BLaER1 treated with 17β-estradiol and CSF1 and Interleukin-3, amounts not matched to agents 10 nM and 100 nM (cell line): ENCODE measurements around the gene TMEM212.

Experiments used
- H3K27ac ChIP-seq, 11 experiments: shearing (Covaris generic); formaldehyde crosslinking; 2 replicates each; pipeline ENCODE4 v1.8.1; 2022
- H3K27me3 ChIP-seq, 11 experiments: shearing (Covaris generic); formaldehyde crosslinking; 2 replicates each; pipeline ENCODE4 v1.8.1; 2022
- H3K36me3 ChIP-seq, 11 experiments: shearing (Covaris generic); formaldehyde crosslinking; 2 replicates each; pipeline ENCODE4 v1.8.1; 2022
- H3K4me1 ChIP-seq, 10 experiments: shearing (Covaris generic); formaldehyde crosslinking; 2 replicates each; pipeline ENCODE4 v1.8.1; 2022
- H3K4me2 ChIP-seq, 11 experiments: shearing (Covaris generic); formaldehyde crosslinking; 2 replicates each; pipeline ENCODE4 v1.8.1; 2022
- H3K4me3 ChIP-seq, 10 experiments: shearing (Covaris generic); formaldehyde crosslinking; 2 replicates each; pipeline ENCODE4 v1.8.1; 2022
- H3K9ac ChIP-seq, 11 experiments: shearing (Covaris generic); formaldehyde crosslinking; 2 replicates each; pipeline ENCODE4 v1.8.1; 2022
- H3K9me3 ChIP-seq, 11 experiments: shearing (Covaris generic); formaldehyde crosslinking; replicated peaks in 1 of 11; 2 replicates each; pipeline ENCODE4 v1.8.1; 2022
- H4K20me1 ChIP-seq, 11 experiments: shearing (Covaris generic); formaldehyde crosslinking; 2 replicates each; pipeline ENCODE4 v1.8.1; 2022
- Cebpa-rat ChIP-seq, 11 experiments: shearing (Covaris generic); IDR thresholded peaks; 2 replicates each; pipeline ENCODE4 v1.8.1; 2022

The TMEM212 gene

DNA sequence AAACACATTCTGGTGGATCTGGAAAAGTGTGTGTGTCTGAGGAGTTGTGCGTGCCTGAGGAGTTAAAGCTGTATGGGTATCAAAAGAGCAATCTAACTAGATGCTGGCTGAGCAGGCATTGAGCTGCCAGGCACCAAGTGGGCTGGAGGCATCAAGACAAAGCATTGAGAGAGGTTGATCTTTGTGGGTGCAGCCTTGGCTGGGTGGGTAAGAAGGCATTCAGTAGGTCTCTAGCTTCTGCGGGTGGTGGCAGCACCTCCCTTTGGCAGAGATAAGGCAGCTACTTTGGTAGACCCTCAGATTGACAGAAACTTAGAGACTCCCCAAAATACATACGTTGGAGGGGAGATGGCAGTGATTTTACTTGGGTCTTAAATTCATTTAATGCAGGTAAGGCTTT lies 15.8 kb upstream of the TMEM212 start:
- Histone ChIP-seq H3K4me3 (no peak overlapping the region), H3K9ac (no peak overlapping the region), H3K27ac (no peak overlapping the region), H4K20me1 (no peaks in the 10 kb centered on the region), H3K27me3 (no peaks in the 10 kb centered on the region), H3K4me2 (peak overlapping the region in 3 of 11 experiments; percentile 21 to 35 (median 23); a peak in 5 of 22 replicates), H3K9me3 (no peaks in the 10 kb centered on the region), H3K36me3 (no peaks in the 10 kb centered on the region), H3K4me1 (peaks cover 15 to 26% (median 18%) of the 10 kb centered on the region in 10 experiments)
- TF ChIP-seq Cebpa-rat (IDR thresholded peaks at IDR 0.05) = no peak

DNA sequence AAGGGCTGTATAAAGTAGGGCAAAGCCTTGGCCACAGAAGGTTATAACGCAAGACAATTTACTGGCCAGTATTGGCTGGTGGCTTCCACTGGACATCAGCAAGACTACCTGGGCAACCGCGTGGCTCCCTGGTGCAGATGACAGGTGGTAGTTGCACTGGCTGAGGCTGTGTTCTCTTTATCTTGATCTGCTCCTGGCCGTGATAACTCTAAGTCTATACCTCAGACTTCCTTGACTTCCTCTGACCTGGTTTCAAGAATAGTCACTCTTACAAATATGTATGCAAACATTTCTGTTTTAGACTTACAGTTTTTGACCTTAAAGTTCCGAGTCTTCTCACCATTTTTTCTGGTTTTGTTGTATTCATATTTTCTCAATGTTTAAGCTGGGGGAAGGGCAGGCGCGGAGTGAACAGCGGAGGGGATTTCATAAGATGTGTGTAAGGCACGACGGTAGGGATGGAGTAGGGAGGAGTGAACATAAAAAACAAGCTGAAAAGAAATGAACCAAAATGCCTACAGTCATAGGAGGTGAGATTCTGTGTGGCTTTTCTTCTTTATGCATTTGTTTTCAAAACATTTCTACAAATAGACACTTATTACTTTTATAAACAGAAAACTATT lies 15.2 kb upstream of the TMEM212 start:
- no peak overlapping the region for H3K9ac ChIP-seq
- no peak for TF ChIP-seq Cebpa-rat (IDR thresholded peaks at IDR 0.05)

DNA sequence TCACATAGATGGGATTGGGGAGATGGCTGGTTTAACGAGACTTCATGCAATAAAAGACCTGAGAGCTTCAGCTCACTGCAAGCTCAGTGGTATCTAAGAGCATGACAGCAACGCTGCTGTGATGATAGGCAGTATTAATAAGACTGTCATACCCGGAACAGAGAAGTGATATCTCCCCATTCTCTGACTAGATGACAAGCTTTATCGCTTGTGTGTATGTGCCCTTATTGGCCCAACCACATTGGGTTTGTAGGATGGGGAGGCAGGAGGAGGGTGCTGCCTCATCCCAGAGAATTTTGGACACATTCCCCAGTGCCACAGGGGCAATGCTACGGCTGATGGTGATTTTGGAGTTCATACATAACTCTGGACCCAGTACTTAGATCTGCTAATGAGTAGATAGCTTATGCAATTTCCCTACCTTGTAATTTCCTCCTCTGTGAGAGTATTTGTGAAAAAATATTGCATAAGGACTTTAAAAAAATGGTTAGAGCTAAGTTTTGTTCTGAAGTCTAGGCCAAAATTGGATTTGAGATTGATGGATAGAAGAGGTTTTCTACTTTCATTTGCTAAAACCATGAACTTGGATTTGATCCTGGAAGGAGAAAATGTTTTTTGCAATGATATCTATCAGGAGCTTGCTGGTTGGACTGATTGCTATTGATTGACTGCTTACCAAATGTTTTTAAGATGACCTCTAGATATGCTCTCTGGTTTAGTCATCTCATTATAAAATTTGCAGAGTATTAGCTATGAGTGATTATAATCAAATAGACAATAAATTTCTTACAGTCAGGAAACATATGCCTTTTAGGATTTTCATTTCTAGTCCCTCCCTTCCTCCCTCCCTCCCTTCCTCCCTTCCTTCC lies 14.0 kb upstream of the TMEM212 start:
- Histone ChIP-seq H3K27ac (no peak overlapping the region), H3K4me1 (peaks cover 16 to 29% (median 24%) of the 10 kb centered on the region in 10 experiments)

More for the DNA sequence above, 15.2 kb upstream of the TMEM212 start:
- Histone ChIP-seq H3K9me3 (no peaks in the 10 kb centered on the region), H3K4me1 (peaks cover 15 to 26% (median 18%) of the 10 kb centered on the region in 10 experiments), H3K27me3 (no peaks in the 10 kb centered on the region), H3K4me2 (peak overlapping the region in 3 of 11 experiments; percentile 21 to 35 (median 23); a peak in 5 of 22 replicates), H3K4me3 (no peak overlapping the region), H3K27ac (no peak overlapping the region), H3K36me3 (no peaks in the 10 kb centered on the region), H4K20me1 (no peaks in the 10 kb centered on the region)

DNA sequence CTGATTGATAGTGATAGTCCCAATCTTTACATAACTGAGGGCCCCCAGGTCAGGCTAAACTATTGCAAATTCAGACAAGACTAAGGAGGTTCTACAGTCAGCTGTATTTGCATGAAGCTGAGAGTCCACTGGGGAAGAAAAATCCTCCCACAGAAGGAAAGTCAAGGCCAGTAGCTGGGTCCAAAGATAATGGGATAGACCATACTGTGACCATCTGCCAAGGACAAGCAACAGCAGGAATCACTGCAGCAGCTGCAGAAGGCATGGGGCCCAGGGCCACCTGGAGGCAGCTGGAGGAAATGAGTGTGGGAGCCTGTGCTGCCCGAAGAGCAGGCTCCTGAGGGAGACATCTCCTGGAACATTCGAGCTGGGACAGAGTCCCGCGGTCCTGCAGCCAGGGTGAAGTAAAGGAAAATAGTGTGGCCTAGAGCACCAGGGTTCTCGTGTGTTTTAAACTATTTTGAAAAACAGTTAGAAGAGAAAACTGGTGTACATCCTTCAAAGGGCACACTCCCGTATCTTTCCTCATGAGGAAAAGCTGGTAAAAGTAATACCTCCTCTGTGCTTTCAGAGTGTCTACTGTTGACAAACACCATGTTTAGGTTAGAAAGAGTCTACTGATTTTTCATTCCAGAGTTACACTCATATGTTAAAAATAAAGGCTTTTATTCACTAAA lies 13.2 kb upstream of the TMEM212 start:
- H3K9me3 ChIP-seq = no peaks in the 10 kb centered on the region
- no peaks in the 10 kb centered on the region for H4K20me1 ChIP-seq
- peak overlapping the region; percentile 14 to 62 (median 49) for H3K4me2 ChIP-seq
- TF ChIP-seq Cebpa-rat (IDR thresholded peaks at IDR 0.05) = no peak
- H3K4me1 ChIP-seq = peaks cover 24 to 36% (median 32%) of the 10 kb centered on the region in 10 experiments
- no peak overlapping the region for H3K9ac ChIP-seq
- no peak overlapping the region for H3K4me3 ChIP-seq
- no peaks in the 10 kb centered on the region for H3K36me3 ChIP-seq
- no peak overlapping the region for H3K27ac ChIP-seq
- H3K27me3 ChIP-seq = no peaks in the 10 kb centered on the region

More for the DNA sequence above, 14.0 kb upstream of the TMEM212 start:
- Histone ChIP-seq H3K9me3 (no peaks in the 10 kb centered on the region), H3K4me3 (no peak overlapping the region), H4K20me1 (no peaks in the 10 kb centered on the region), H3K4me2 (peak overlapping the region; percentile 10 to 62 (median 48); a peak in 21 of 22 replicates), H3K9ac (no peak overlapping the region), H3K27me3 (no peaks in the 10 kb centered on the region), H3K36me3 (no peaks in the 10 kb centered on the region)
- no peak for TF ChIP-seq Cebpa-rat (IDR thresholded peaks at IDR 0.05)

DNA sequence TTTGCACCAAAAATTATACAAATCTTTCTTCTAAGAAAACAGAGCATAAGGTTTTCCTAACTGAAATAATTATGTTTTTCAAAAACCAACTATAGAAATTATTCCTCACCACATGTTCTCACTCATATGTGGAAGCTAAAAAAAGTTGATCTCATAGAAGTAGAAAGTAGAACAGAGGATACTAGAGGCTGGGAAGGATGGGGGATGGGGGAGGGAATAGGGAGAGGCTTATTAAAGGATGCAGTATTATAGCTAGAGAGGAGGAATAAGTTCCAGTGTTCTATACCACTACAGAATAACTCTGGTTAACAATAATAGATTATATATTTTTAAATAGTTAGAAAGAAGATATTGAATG lies 12.7 kb upstream of the TMEM212 start:
- H3K4me2 ChIP-seq = peak overlapping the region in 5 of 11 experiments; percentile 14 to 51 (median 46); a peak in 4 of 22 replicates
- peaks cover 25 to 41% (median 35%) of the 10 kb centered on the region in 10 experiments for H3K4me1 ChIP-seq
- no peak overlapping the region for H3K27ac ChIP-seq
- no peaks in the 10 kb centered on the region for H3K27me3 ChIP-seq
- no peak for TF ChIP-seq Cebpa-rat (IDR thresholded peaks at IDR 0.05)
- H3K36me3 ChIP-seq = no peaks in the 10 kb centered on the region
- no peak overlapping the region for H3K9ac ChIP-seq
- no peaks in the 10 kb centered on the region for H3K9me3 ChIP-seq
- H3K4me3 ChIP-seq = no peak overlapping the region
- no peaks in the 10 kb centered on the region for H4K20me1 ChIP-seq

DNA sequence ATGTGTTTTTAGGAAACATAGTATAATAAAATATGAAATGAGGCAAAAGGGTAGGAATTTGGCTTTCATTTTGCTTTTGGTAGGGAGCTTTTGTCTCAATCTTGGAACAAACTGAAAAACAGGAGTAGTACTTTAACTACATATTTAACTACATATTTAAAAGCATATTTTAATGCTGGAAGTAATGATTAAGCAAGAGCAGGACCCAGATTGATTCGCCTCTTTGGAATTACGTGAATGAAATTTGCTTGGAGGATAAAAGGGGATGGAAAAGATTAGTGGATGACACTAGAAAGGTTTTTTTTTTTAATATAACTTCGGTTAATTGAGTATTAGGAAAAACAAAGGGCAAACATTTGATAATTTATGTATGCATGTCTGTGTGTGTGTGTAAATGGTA lies 11.2 kb upstream of the TMEM212 start:
- no peaks in the 10 kb centered on the region for H3K9me3 ChIP-seq
- H3K27me3 ChIP-seq = no peaks in the 10 kb centered on the region
- no peak for TF ChIP-seq Cebpa-rat (IDR thresholded peaks at IDR 0.05)
- no peak overlapping the region for H3K27ac ChIP-seq
- H4K20me1 ChIP-seq = no peaks in the 10 kb centered on the region
- no peak overlapping the region for H3K4me2 ChIP-seq
- no peaks in the 10 kb centered on the region for H3K36me3 ChIP-seq
- H3K4me3 ChIP-seq = no peak overlapping the region
- peaks cover 26 to 55% (median 35%) of the 10 kb centered on the region in 10 experiments for H3K4me1 ChIP-seq
- no peak overlapping the region for H3K9ac ChIP-seq

DNA sequence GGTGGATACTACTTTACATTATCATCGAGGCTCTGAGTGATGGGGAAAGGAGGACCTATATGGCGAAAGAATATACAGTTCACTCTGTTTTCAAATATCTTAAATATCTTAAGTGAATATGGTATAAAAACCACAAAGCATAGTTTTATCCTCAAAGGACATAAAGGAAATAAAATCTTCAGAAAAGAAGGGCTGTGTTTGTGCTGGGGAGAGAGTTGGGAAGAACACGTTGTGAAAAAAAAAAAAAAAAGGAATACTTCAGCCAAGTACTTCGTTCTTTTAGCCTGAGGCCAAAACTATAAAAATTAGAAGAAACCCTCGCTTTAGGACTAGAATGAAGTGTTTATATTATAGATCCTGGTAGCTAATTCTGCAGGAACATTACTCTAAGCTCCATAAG lies 10.2 kb upstream of the TMEM212 start:
- H3K4me2 ChIP-seq = no peak overlapping the region
- H3K4me3 ChIP-seq = no peak overlapping the region
- H3K27ac ChIP-seq = no peak overlapping the region
- H3K4me1 ChIP-seq = peaks cover 28 to 66% (median 35%) of the 10 kb centered on the region in 10 experiments
- TF ChIP-seq Cebpa-rat (IDR thresholded peaks at IDR 0.05) = no peak
- no peaks in the 10 kb centered on the region for H3K27me3 ChIP-seq
- no peaks in the 10 kb centered on the region for H3K36me3 ChIP-seq
- H4K20me1 ChIP-seq = no peaks in the 10 kb centered on the region
- H3K9ac ChIP-seq = no peak overlapping the region
- H3K9me3 ChIP-seq = no peaks in the 10 kb centered on the region

DNA sequence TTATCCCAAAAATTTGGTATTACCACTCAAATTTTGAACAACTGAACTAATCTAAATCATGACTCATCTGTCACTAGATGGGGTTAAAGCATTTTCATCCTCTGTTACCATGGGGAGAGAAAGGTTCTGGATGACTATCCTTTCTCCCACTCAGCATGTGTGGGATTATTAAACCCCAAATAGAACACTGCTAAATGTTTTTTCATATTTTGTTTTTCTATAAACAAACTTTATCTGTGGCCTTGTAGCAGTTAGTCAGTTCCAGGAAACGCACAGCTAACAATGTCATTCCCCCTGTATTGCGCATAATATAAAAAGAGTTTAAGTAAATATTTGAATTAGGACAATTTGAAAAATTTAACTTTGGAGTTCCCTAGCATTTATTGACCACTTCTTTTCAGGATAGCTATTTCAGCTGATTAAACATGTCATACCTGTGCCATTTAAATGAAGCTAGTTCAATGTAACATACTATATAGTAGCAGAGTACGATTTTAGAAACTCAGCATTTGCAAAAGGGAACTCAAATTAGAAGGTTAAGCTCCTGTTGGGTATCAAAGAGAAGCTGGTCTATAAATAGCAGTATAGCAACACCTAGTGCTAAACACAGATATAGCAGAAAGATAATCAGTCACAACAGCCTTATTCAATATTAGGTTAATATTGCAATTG lies 9.2 kb upstream of the TMEM212 start:
- no peak for TF ChIP-seq Cebpa-rat (IDR thresholded peaks at IDR 0.05)
- Histone ChIP-seq H3K9me3 (no peaks in the 10 kb centered on the region), H3K4me3 (no peak overlapping the region), H3K4me1 (peaks cover 33 to 72% (median 42%) of the 10 kb centered on the region in 10 experiments), H4K20me1 (no peaks in the 10 kb centered on the region), H3K9ac (no peak overlapping the region; a peak in 2 of 22 replicates), H3K27me3 (no peaks in the 10 kb centered on the region), H3K27ac (peak overlapping the region in 4 of 11 experiments; percentile 40 to 66 (median 58); a peak in 7 of 22 replicates), H3K36me3 (no peaks in the 10 kb centered on the region), H3K4me2 (peak overlapping the region in 6 of 11 experiments; percentile 8 to 72 (median 35); a peak in 10 of 22 replicates)
